Adrenal gland (tissue), 5 donors: ENCODE data around the gene TUBA4B.

Experiments used
- CTCF ChIP-seq, 6 experiments: fragments of 450-650 bp in 4 of 6; fragments of 200-600 bp in 2 of 6; sonication (generic) in 1 of 6; IDR thresholded peaks; 1 replicate in 5 of 6; 2 replicates in 1 of 6; pipeline versions ENCODE4 v1.5.1 to v1.8.0; 2016 to 2021; ENCODE audit warnings: antibody characterized with exemption in 6 of 6, mild to moderate bottlenecking in 2 of 6, moderate library complexity in 1 of 6
- POLR2A ChIP-seq, 2 donors: fragments of 450-650 bp; IDR thresholded peaks; one replicate each; pipeline ENCODE4 v1.6.1; 2017; ENCODE audit warnings: antibody characterized with exemption in 2 of 2, mild to moderate bottlenecking in 2 of 2, moderate library complexity in 1 of 2
- donor health status: DM: no; HTN: no; CAD: no.

GRCh38 chr2:219282943-219283581 lies 30.0 kb downstream of the TUBA4B start:
- TF ChIP-seq CTCF (IDR thresholded peaks at IDR 0.05) (no peak), POLR2A (IDR thresholded peaks at IDR 0.05) (no peak)
